Bronchial epithelial cell (primary cell): ENCODE data around the gene WDFY4. TPM values are rescaled to one million over a fixed set of nuclear protein-coding genes. Genes with fewer than 3 reads are reported as not detected.

Experiments used
- DNase-seq: peaks from one replicate; pipeline ENCODE4 v3.0.0-alpha.2; 2010; ENCODE audit warnings: low read depth
- FAIRE-seq: peaks from 2 replicates; lab custom pipeline; 2011; peaks lifted over from hg19 to GRCh38; lab: Jason Lieb, UNC
- H3K27me3 ChIP-seq: 2 replicates; pipeline ENCODE4 v1.5.1; 2011; ENCODE audit warnings: low read length; ENCODE audit not compliant: control insufficient read depth, insufficient read depth
- H3K36me3 ChIP-seq: 2 replicates; pipeline ENCODE4 v1.5.1; 2011; ENCODE audit warnings: low read length; ENCODE audit not compliant: control insufficient read depth, insufficient read depth
- H3K4me3 ChIP-seq: 2 replicates; pipeline ENCODE4 v1.5.1; 2011; ENCODE audit warnings: mild to moderate bottlenecking, low read depth, low read length, control low read depth
- CTCF ChIP-seq: IDR thresholded peaks from 2 replicates; pipeline ENCODE4 v1.5.1; 2011; ENCODE audit warnings: mild to moderate bottlenecking, moderate library complexity, low read length, control low read depth, inconsistent platforms; ENCODE audit not compliant: insufficient read depth, severe bottlenecking
- total RNA-seq: library from RNA; depleted of rRNA; stranded (reverse); fragments of >200 nt; gene quantifications from 2 replicates; pipeline ENCODE4 v1.2.1, GENCODE V29; 2014

Gene WDFY4
- total RNA-seq, 1 donor from 2014 or later, result under 0.01 TPM

GRCh38 chr10:48807791-48808470, 123.3 kb downstream of the WDFY4 start:
- Histone ChIP-seq H3K4me3 (no peak overlapping the region), H3K36me3 (no peaks in the 10 kb centered on the region), H3K27me3 (no peaks in the 10 kb centered on the region)
- TF ChIP-seq CTCF, result no peak
- peak; percentile 67 for DNase-seq
- FAIRE-seq, result no peak

- no peak for TF ChIP-seq CTCF
- H3K36me3 ChIP-seq, result no peaks in the 10 kb centered on the region
- no peak overlapping the region for H3K4me3 ChIP-seq
- no peak for DNase-seq
- no peak for FAIRE-seq
- H3K27me3 ChIP-seq, result no peaks in the 10 kb centered on the region
Observed at GRCh38 chr10:48809261-48809660, 124.6 kb downstream of the WDFY4 start.

- no peak for FAIRE-seq
- H3K27me3 ChIP-seq, result no peaks in the 10 kb centered on the region
Observed at GRCh38 chr10:48811461-48811860, 126.8 kb downstream of the WDFY4 start.

GRCh38 chr10:48811917-48812316, 127.2 kb downstream of the WDFY4 start:
- no peak for FAIRE-seq
- TF ChIP-seq CTCF, result no peak
- no peaks in the 10 kb centered on the region for H3K36me3 ChIP-seq
- H3K27me3 ChIP-seq, result no peaks in the 10 kb centered on the region
- no peak overlapping the region for H3K4me3 ChIP-seq
- no peak for DNase-seq

More at GRCh38 chr10:48811461-48811860, 126.8 kb downstream of the WDFY4 start:
- DNase-seq, result peak; percentile 80
- H3K4me3 ChIP-seq, result no peak overlapping the region
- H3K36me3 ChIP-seq, result no peaks in the 10 kb centered on the region
- no peak for TF ChIP-seq CTCF

GRCh38 chr10:48813291-48813690, 128.6 kb downstream of the WDFY4 start:
- FAIRE-seq (no peak), DNase-seq (no peak)
- no peak for TF ChIP-seq CTCF
- Histone ChIP-seq H3K4me3 (no peak overlapping the region), H3K27me3 (no peaks in the 10 kb centered on the region), H3K36me3 (no peaks in the 10 kb centered on the region)

GRCh38 chr10:48813825-48814224, 129.2 kb downstream of the WDFY4 start:
- H3K27me3 ChIP-seq, result no peaks in the 10 kb centered on the region
- DNase-seq (no peak), FAIRE-seq (peak; percentile 58)
- no peak overlapping the region for H3K4me3 ChIP-seq
- no peak for TF ChIP-seq CTCF
- no peaks in the 10 kb centered on the region for H3K36me3 ChIP-seq
